OCI-LY1 (cell line): Measurements from ENCODE around the gene CCDC88B.

ENCODE experiments used
- H2AFZ ChIP-seq: fragments of 200-600 bp; sonication (generic), shearing (Covaris generic); 2 replicates; pipeline ENCODE4 v1.6.0; 2014; ENCODE audit warnings: antibody characterized with exemption, mild to moderate bottlenecking, low read length
- H3F3A ChIP-seq: fragments of 200-600 bp; sonication (generic), shearing (Covaris generic); 2 replicates; pipeline ENCODE4 v1.6.0; 2014; ENCODE audit warnings: mild to moderate bottlenecking, antibody characterized with exemption, low read length, moderate library complexity; ENCODE audit not compliant: insufficient read depth
- H3K27ac ChIP-seq: fragments of 200-600 bp; sonication (generic); 2 replicates; pipeline ENCODE4 v1.5.1; 2014; ENCODE audit warnings: low read length, mixed run types, mild to moderate bottlenecking, low read depth; ENCODE audit not compliant: poor library complexity, severe bottlenecking
- H3K27me3 ChIP-seq: fragments of 200-600 bp; sonication (generic); 2 replicates; pipeline ENCODE4 v1.6.0; 2014; ENCODE audit warnings: antibody characterized with exemption, mild to moderate bottlenecking, low read length, moderate library complexity; ENCODE audit not compliant: insufficient read depth
- H3K36me3 ChIP-seq: fragments of 200-600 bp; sonication (generic); 2 replicates; pipeline ENCODE4 v1.6.1; 2014; ENCODE audit warnings: mild to moderate bottlenecking, antibody characterized with exemption, low read length, moderate library complexity, mixed read lengths; ENCODE audit not compliant: insufficient read depth
- H3K4me1 ChIP-seq: fragments of 200-600 bp; sonication (generic); 2 replicates; pipeline ENCODE4 v1.5.1; 2014; ENCODE audit warnings: mild to moderate bottlenecking, low read length, moderate library complexity; ENCODE audit not compliant: insufficient read depth, severe bottlenecking
- H3K4me2 ChIP-seq: fragments of 200-600 bp; sonication (generic), shearing (Covaris generic); 2 replicates; pipeline ENCODE4 v1.6.1; 2014; ENCODE audit warnings: low read length
- H3K4me3 ChIP-seq: fragments of 200-600 bp; sonication (generic); 2 replicates; pipeline ENCODE4 v1.5.1; 2014; ENCODE audit warnings: low read length, low read depth, mild to moderate bottlenecking, mixed read lengths; ENCODE audit not compliant: poor library complexity, severe bottlenecking
- H3K79me2 ChIP-seq: fragments of 200-600 bp; shearing (Covaris generic); 2 replicates; pipeline ENCODE4 v1.6.1; 2016; ENCODE audit warnings: mixed run types, low read length, mixed read lengths; ENCODE audit not compliant: insufficient read depth
- H3K9ac ChIP-seq: fragments of 200-600 bp; sonication (generic), shearing (Covaris generic); 2 replicates; pipeline ENCODE4 v1.6.1; 2014; ENCODE audit warnings: mild to moderate bottlenecking, low read length, mixed read lengths
- H3K9me2 ChIP-seq: fragments of 200-600 bp; sonication (generic), shearing (Covaris generic); 2 replicates; pipeline ENCODE4 v1.6.1; 2014; ENCODE audit warnings: low read depth, mild to moderate bottlenecking, low read length, mixed read lengths
- H3K9me3 ChIP-seq: fragments of 200-600 bp; shearing (Covaris generic); 2 replicates; pipeline ENCODE4 v1.6.1; 2014; ENCODE audit warnings: low read length, mixed read lengths
- H4K20me1 ChIP-seq: fragments of 200-600 bp; sonication (generic), shearing (Covaris generic); 2 replicates; pipeline ENCODE4 v1.6.0; 2016; ENCODE audit warnings: mild to moderate bottlenecking, low read length; ENCODE audit not compliant: insufficient read depth
- EZH2 ChIP-seq: fragments of 200-600 bp; sonication (generic), shearing (Covaris generic); IDR thresholded peaks from 2 replicates; pipeline ENCODE4 v1.8.0; 2017; ENCODE audit warnings: borderline replicate concordance, mixed run types, mild to moderate bottlenecking, antibody characterized with exemption, low read length, moderate library complexity, mixed read lengths
- TF ChIP-seq, protein P1 (sequence below): fragments of 200-600 bp; sonication (generic), shearing (Covaris generic); IDR thresholded peaks from 2 replicates; pipeline ENCODE4 v1.5.1; 2017; ENCODE audit warnings: mild to moderate bottlenecking, antibody characterized with exemption, low read length, moderate library complexity, mixed read lengths

CCDC88B gene

DNA sequence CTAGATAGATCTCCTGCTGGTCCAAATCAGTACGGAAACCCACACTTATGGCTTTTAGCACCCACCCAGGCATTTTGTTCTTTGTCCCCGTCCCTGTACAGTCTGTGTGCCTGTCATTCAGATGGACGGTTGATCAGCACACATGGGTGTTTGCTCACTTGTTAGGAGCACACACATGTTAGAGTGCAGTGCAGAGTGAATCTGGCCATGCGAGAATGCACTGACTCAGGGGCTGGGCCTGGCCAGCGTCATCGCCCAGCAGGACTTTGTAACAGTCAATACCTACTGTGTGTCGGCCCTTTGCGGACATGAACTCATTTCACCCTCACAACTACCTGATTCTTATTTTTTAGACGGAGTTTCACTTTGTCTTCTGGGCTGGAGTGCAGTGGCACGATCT, 22.3 kb downstream of the CCDC88B start:
- Histone ChIP-seq H3K79me2 (no peaks in the 10 kb centered on the region), H3K4me2 (no peak overlapping the region), H3F3A (no peaks in the 10 kb centered on the region), H3K27ac (no peak overlapping the region), H4K20me1 (no peaks in the 10 kb centered on the region), H3K4me3 (no peak overlapping the region), H3K36me3 (peaks cover 51% of the 10 kb centered on the region), H3K27me3 (no peaks in the 10 kb centered on the region), H2AFZ (no peak overlapping the region), H3K9ac (no peak overlapping the region), H3K9me2 (no peaks in the 10 kb centered on the region), H3K4me1 (peaks cover 26% of the 10 kb centered on the region), H3K9me3 (no peaks in the 10 kb centered on the region)
- TF ChIP-seq EZH2: no peak
- TF ChIP-seq, protein P1, sequence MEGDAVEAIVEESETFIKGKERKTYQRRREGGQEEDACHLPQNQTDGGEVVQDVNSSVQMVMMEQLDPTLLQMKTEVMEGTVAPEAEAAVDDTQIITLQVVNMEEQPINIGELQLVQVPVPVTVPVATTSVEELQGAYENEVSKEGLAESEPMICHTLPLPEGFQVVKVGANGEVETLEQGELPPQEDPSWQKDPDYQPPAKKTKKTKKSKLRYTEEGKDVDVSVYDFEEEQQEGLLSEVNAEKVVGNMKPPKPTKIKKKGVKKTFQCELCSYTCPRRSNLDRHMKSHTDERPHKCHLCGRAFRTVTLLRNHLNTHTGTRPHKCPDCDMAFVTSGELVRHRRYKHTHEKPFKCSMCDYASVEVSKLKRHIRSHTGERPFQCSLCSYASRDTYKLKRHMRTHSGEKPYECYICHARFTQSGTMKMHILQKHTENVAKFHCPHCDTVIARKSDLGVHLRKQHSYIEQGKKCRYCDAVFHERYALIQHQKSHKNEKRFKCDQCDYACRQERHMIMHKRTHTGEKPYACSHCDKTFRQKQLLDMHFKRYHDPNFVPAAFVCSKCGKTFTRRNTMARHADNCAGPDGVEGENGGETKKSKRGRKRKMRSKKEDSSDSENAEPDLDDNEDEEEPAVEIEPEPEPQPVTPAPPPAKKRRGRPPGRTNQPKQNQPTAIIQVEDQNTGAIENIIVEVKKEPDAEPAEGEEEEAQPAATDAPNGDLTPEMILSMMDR: no peak

DNA sequence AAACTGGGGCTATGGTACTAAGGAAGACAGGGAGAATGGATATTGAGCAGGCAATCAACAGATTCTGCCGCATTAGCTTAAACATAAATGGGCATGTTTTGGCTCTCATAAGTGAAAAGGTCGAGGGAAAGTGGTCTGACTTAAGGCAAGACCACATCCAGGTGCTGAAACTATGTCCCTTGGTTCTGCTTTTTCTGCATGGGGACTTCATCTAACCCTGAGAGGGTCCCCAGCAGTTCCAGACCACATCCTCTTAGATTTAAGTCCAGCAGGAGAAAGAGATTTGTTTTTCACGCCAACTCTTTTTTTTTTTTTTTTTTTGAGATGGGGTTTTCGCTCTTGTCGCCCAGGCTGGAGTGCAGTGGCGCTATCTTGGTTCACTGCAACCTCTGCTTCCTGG, 24.4 kb downstream of the CCDC88B start:
- H4K20me1 ChIP-seq: no peaks in the 10 kb centered on the region
- H2AFZ ChIP-seq: no peak overlapping the region
- no peaks in the 10 kb centered on the region for H3K9me3 ChIP-seq
- H3K36me3 ChIP-seq: peaks cover 62% of the 10 kb centered on the region
- H3K79me2 ChIP-seq: no peaks in the 10 kb centered on the region
- H3K9ac ChIP-seq: no peak overlapping the region
- no peaks in the 10 kb centered on the region for H3K9me2 ChIP-seq
- TF ChIP-seq, protein P1: no peak
- TF ChIP-seq EZH2: no peak
- no peak overlapping the region for H3K4me3 ChIP-seq
- H3K27ac ChIP-seq: no peak overlapping the region
- H3K4me2 ChIP-seq: no peak overlapping the region
- no peaks in the 10 kb centered on the region for H3F3A ChIP-seq
- peaks cover 11% of the 10 kb centered on the region for H3K4me1 ChIP-seq
- H3K27me3 ChIP-seq: no peaks in the 10 kb centered on the region

DNA sequence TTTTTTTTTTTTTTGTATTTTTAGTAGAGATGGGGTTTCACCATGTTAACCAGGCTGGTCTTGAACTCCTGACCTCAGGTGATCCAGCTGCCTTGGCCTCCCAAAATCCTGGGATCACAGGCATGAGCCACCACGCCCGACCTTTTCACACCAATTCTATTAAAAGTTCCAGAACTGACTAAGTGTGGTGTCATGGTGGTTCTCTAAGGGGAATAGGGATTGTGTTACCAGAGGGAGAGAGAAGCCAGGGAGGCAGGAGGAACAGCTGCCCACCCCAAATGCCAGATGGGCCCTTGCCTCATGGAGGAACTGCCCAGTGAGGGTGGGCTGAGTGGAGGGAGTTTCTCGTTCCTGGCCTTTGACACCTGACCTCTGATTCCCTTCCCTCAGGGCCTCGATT, 24.9 kb downstream of the CCDC88B start:
- H3K36me3 ChIP-seq: peaks cover 64% of the 10 kb centered on the region

More for the DNA sequence above, 24.9 kb downstream of the CCDC88B start:
- Histone ChIP-seq H3K4me2 (no peak overlapping the region), H3K4me3 (no peak overlapping the region), H3K9me2 (no peaks in the 10 kb centered on the region), H3K27me3 (no peaks in the 10 kb centered on the region), H3K27ac (no peak overlapping the region), H3K9me3 (no peaks in the 10 kb centered on the region), H4K20me1 (no peaks in the 10 kb centered on the region), H3K9ac (no peak overlapping the region), H3F3A (no peaks in the 10 kb centered on the region), H3K79me2 (no peaks in the 10 kb centered on the region), H3K4me1 (peaks cover 6% of the 10 kb centered on the region), H2AFZ (no peak overlapping the region)
- TF ChIP-seq, protein P1: no peak
- no peak for TF ChIP-seq EZH2
